Activated B cell treated with CpG ODN at 0.5 μM for 24 hours (primary cell): ENCODE results near the gene CHMP2B. TPM values are rescaled to one million over a fixed set of nuclear protein-coding genes. Genes with fewer than 3 reads are reported as not detected.
"Not testable (repeated sequence)": the region's sequence is repeated elsewhere in the genome, so short reads cannot be mapped to it uniquely, and the experiment has no call there.

ENCODE experiments used
- ATAC-seq: fragments of 200-7000 bp; cut with Tn5 transposase; one replicate; pipeline ENCODE4 v1.10.0; 2021; ENCODE audit warnings: low read depth, mild to moderate bottlenecking, moderate library complexity
- CTCF ChIA-PET: fragments of 350-600 bp; sonication (Branson Sonifier 250); formaldehyde crosslinking; loops from one replicate; lab custom pipeline; 2021; ENCODE audit warnings: antibody characterized with exemption; lab: Charles Lee
- POLR2A ChIA-PET: fragments of 350-600 bp; sonication (Branson Sonifier 250); formaldehyde crosslinking; loops from one replicate; lab custom pipeline; 2021; ENCODE audit warnings: antibody characterized with exemption; lab: Charles Lee
- DNase-seq: peaks from one replicate; pipeline ENCODE4 v3.0.0; 2022
- H3K27ac Mint-ChIP-seq: one replicate; pipeline ENCODE4 v1.8.0; 2020; ENCODE audit warnings: mixed read lengths
- H3K27me3 Mint-ChIP-seq: one replicate; pipeline ENCODE4 v1.8.0; 2021; ENCODE audit warnings: mixed read lengths
- H3K36me3 Mint-ChIP-seq: one replicate; pipeline ENCODE4 v1.8.0; 2021; ENCODE audit warnings: low read depth, mixed read lengths
- H3K4me1 Mint-ChIP-seq: one replicate; pipeline ENCODE4 v1.8.0; 2021; ENCODE audit warnings: mixed read lengths
- H3K4me3 Mint-ChIP-seq: one replicate; pipeline ENCODE4 v1.8.0; 2020; ENCODE audit warnings: mild to moderate bottlenecking, mixed read lengths
- H3K9me3 Mint-ChIP-seq: one replicate; pipeline ENCODE4 v1.8.0; 2020; ENCODE audit warnings: mixed read lengths
- CTCF ChIP-seq: fragments of 200-600 bp; IDR thresholded peaks from one replicate; pipeline ENCODE4 v1.8.0; 2022; ENCODE audit warnings: antibody characterized with exemption, mild to moderate bottlenecking
- intact Hi-C: fragments of 100-400 bp; cut with micrococcal nuclease; formaldehyde crosslinking; loops from one replicate; pipeline ENCODE4 v1.15.1; 2024
- total RNA-seq: library from RNA; stranded (reverse); gene quantifications from 2 replicates; pipeline ENCODE4 v1.2.3, GENCODE V29; 2022

The CHMP2B gene
- total RNA-seq, 1 donor from 2014 or later, result 26.8 TPM

- Mint-ChIP-seq H3K4me3 (no peak overlapping the region), H3K9me3 (no peaks in the 10 kb centered on the region), H3K36me3 (peaks cover 6% of the 10 kb centered on the region), H3K27ac (no peak overlapping the region), H3K4me1 (peaks cover 29% of the 10 kb centered on the region), H3K27me3 (no peaks in the 10 kb centered on the region)
- intact Hi-C loops, result loop anchor here (2.0 kb wide), 1 partner anchor 15 kb away; no protein-coding TSS in a partner anchor
- DNase-seq (no peak), ATAC-seq (no peak)
- TF ChIP-seq CTCF, result no peak
- POLR2A ChIA-PET, result no interaction called here
- CTCF ChIA-PET, result no interaction called here
Observed at GRCh38 chr3:87236093-87236492, 9.0 kb downstream of the CHMP2B start.

GRCh38 chr3:87246662-87247429 lies 19.7 kb downstream of the CHMP2B start:
- POLR2A ChIA-PET, result no interaction called here
- Mint-ChIP-seq H3K4me3 (no peak overlapping the region), H3K4me1 (peaks cover 6% of the 10 kb centered on the region), H3K27me3 (no peaks in the 10 kb centered on the region), H3K9me3 (no peaks in the 10 kb centered on the region), H3K27ac (no peak overlapping the region), H3K36me3 (peaks cover 63% of the 10 kb centered on the region)
- intact Hi-C loops, result no loop called here
- TF ChIP-seq CTCF, result no peak
- DNase-seq (no peak), ATAC-seq (no peak)
- CTCF ChIA-PET, result no interaction called here

- intact Hi-C loops, result no loop called here
- no peak overlapping the region for H3K27ac Mint-ChIP-seq
- ATAC-seq (no peak), DNase-seq (no peak)
- ChIA-PET CTCF (no interaction called here), POLR2A (no interaction called here)
- no peak for TF ChIP-seq CTCF
- H3K4me1 Mint-ChIP-seq, result peaks cover 4% of the 10 kb centered on the region
- H3K9me3 Mint-ChIP-seq, result no peaks in the 10 kb centered on the region
- H3K27me3 Mint-ChIP-seq, result no peaks in the 10 kb centered on the region
- H3K4me3 Mint-ChIP-seq, result no peak overlapping the region
- H3K36me3 Mint-ChIP-seq, result peaks cover 65% of the 10 kb centered on the region
Observed at GRCh38 chr3:87247430-87247773, 20.3 kb downstream of the CHMP2B start.

GRCh38 chr3:87248231-87248630 lies 21.1 kb downstream of the CHMP2B start:
- H3K27me3 Mint-ChIP-seq, H3K4me3 Mint-ChIP-seq, H3K27ac Mint-ChIP-seq, H3K9me3 Mint-ChIP-seq, H3K4me1 Mint-ChIP-seq, intact Hi-C loops, ATAC-seq, POLR2A ChIA-PET, DNase-seq: not testable (repeated sequence)
- H3K36me3 Mint-ChIP-seq, result peaks cover 65% of the 10 kb centered on the region
- CTCF ChIA-PET, result interaction anchor here (0.9 to 1.3 kb wide), 2 partner anchors 11 to 13 kb away, joined by 3 to 5 read pairs; no protein-coding TSS in a partner anchor

DNA sequence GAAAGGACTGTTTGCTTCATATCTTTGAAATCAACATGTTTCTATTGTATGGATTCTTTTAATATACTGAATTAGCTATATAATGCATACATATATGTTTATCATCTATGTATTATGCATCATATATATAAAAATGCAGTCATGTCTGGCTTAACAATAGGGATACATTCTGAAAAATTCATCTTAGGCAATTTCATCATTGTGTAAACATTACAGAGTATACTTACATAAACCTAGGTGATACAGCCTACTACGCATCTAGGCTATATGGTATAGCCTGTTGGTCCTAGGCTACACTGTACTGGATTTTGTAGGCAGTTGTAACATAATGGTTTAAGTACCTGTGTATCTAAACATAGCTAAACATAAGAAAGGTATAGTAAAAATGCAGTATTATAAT lies 21.7 kb downstream of the CHMP2B start:
- no peaks in the 10 kb centered on the region for H3K9me3 Mint-ChIP-seq
- no peak for DNase-seq
- intact Hi-C loops, result no loop called here
- H3K27ac Mint-ChIP-seq, result no peak overlapping the region
- H3K36me3 Mint-ChIP-seq, result peaks cover 67% of the 10 kb centered on the region
- TF ChIP-seq CTCF, result no peak
- H3K4me1 Mint-ChIP-seq, result peaks cover 4% of the 10 kb centered on the region
- no peaks in the 10 kb centered on the region for H3K27me3 Mint-ChIP-seq
- POLR2A ChIA-PET, result no interaction called here
- ATAC-seq, result no peak
- no peak overlapping the region for H3K4me3 Mint-ChIP-seq
- CTCF ChIA-PET, result interaction anchor here (0.9 to 1.3 kb wide), 2 partner anchors 11 to 12 kb away, joined by 3 to 5 read pairs; no protein-coding TSS in a partner anchor
